Activated T-helper 9 cell treated with anti-CD3 and anti-CD28 coated beads, Interleukin-2, amount 50 U/mL, for 16 hours (primary cell): Measurements from ENCODE around the gene GAS6.
"Not testable (repeated sequence)": the region's sequence is repeated elsewhere in the genome, so short reads cannot be mapped to it uniquely, and the experiment has no call there.

Experiments used
- DNase-seq: peaks from one replicate; pipeline ENCODE4 v3.0.0-alpha.2; 2020; ENCODE audit warnings: low read depth

The GAS6 gene

GRCh38 chr13:113791226-113791625, 72.7 kb downstream of the GAS6 start:
- no peak for DNase-seq

DNA sequence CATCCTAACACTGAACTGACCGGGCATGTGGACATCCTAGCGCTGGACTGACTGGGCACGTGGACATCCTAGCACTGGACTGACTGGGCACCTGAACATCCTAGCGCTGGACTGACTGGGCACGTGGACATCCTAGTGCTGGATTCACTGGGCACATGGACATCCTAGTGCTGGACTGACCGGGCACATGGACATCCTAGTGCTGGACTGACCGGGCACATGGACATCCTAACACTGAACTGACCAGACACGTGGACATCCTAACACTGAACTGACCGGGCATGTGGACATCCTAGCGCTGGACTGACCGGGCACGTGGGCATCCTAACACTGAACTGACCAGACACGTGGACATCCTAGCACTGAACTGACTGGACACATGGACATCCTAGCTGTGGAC, 73.9 kb downstream of the GAS6 start:
- DNase-seq, result not testable (repeated sequence)

GRCh38 chr13:113789167-113789566, 74.7 kb downstream of the GAS6 start:
- DNase-seq, result no peak

DNA sequence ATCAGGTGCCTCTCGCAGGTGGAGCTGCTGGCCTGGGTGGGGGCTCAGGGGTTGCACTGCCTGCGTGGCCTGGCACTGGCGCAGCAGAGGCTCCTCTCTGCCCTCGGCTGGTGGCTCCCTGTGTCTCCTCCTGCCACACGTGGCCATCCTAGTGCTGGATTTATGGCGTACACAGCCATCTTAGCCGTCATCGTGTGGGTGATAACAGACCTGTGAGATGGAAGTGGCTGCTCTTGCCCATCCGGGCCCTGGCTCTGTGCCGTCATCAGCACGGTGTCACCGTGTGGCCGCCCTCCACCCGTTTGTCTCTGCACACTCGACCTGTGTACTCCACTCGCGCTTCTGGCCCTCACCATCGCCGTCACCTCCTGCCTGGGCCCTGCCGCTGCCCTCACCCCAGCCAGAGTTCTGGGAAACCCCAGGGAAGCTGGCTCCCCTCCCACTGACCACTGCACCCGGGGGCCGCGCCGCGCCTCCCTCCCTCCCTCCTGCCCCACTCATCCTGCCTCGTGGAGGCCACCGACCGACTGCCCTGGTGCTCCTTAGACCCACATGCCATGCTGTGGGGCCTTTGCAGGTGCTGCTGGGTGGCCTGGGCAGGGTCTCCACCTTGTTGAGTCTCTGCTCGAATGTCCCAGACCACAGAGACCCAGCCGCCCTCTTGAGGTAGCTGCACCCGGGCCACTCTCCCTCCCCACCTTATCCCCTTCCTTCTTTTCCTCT, 75.3 kb downstream of the GAS6 start:
- DNase-seq, result no peak

DNA sequence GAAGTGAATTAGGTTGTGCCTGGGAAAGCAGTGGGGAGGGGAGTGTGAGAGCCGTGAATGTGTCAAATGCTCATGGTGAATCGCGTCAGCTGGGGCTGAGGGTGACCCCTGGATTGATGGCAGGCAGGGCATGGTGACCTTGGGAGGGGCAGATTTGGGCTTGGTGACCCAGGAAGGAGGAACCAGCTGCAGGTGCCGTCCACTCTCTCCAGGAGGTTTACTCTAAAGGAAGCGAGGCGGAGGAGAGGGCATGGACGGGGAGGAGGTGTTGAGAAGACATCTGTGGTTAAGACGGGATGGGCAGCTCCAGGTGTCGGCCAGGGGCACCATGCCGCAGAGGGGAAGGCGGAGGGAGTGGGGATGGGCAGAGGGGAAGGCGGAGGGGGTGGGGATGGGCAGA, 76.2 kb downstream of the GAS6 start:
- DNase-seq, result no peak

DNA sequence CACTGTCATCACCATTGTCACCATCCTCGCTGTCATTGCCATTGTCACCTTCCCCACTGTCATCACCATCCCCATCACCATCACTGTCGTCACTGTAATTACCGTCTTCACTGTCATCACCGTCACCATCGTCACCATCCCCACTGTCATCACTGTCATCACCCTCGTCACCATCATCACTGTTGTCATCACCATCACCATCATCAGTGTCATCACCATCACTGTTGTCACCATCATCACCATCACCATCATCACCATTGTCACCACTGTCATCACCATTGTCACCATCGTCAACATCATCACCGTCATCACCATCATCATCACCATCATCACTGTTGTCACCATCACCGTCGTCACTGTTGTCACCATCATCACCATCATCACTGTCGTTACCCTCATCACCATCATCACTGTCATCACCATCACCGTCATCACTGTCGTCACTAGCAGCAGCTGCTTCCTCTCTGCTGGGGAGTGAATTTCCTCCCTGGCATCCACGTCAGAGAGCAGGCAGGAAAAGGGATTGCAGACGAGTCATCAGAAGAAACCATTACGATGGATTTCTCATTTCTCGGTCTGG, 77.5 kb downstream of the GAS6 start:
- no peak for DNase-seq

DNA sequence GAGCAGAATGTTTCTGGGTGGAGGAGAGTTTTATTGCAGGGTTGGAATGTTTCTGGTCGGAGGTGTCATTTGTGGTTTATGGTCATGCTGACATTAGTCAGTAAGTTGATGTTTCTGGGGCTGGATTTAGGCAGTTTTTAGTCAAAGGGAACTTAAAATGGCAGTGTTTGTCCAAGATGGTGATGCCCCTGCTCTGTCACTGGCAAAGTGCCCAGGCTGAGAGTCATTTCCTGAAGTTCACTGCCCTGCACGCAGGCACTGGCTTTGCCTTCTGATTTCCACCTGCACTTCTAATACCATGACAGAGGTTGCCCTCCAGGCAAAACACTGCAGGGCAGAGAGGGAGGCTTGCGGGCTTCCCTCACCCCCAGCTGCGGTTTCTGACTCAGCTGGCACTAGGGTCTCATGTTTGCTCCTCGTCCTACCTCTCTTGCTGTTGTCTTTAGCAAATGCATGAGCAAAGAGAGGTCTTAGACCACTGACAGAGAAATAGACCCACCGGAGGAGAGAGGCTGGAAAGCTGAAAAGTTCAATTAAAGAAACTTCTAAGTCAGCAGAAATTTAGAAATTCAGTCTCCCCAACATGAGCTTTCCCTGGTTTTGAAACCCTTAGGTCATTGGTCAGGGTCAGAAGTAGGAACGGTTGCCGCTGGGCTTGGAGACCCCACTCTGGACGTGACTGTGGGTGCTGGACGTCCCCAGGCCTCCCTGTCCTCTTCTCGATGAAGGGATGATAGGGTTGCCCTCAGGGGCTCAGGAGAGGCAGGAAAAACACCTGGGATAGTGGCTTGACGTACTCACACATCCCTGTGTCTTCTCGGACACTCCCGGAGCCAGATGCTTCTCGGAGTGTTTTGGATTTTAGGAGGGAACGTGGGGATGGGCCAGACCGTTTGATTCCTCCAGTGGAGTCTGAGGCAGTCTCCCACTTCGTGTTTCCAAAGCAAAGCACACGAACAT, 78.5 kb downstream of the GAS6 start:
- no peak for DNase-seq

DNA sequence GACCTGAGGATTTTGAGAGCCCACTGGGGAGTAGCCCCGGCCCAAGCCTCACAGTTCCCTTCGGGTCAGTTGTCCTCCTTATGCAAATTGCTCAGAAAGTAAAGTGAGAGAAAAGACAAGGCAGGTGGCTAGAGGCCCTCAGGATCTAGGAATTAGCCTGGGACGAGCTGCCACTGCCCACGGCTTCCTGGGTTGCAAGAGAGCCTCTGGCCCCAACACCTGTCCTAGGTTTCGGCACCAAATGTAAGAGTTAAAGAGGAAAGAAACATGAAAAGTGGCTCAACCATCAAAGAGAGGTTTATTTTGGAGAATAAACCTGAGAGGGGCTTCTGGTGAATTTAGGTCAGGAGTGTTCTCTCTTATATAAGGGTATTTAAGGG, 79.2 kb downstream of the GAS6 start:
- no peak for DNase-seq

DNA sequence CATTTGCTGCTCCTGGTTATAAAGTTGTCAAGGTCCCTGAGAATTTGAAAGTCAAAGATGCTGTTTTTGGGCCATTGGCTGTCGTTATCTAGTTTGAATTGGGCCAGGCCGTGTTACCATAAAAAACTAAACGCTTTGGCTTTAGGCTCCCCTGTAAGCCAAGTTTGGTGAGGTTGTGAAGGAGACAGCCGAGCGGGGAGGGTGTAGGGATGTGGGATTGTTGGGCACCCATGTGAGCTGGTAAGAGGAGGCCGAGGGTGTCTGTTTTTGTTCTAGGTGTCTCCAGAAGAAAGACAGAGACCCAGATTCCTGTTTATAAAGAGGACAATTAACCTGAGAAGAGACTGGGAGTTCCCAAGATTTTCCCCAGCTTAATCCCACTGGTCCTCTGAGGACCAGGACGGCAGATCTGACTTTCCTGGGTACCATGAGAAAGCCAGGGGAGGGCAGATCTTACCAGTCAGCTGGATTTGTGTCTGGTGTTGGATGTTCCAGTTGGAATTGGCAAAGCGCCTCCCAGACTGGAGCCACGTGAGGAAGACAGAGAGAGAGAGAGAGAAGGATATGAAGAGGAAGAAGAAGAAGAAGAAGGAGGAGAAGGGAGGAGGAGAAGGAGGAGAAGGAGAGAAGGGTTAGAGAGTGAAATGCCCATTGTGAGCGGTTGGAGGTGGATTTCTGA, 79.8 kb downstream of the GAS6 start:
- no peak for DNase-seq

GRCh38 chr13:113783200-113783881, 80.5 kb downstream of the GAS6 start:
- DNase-seq, result no peak

- no peak for DNase-seq
These were observed 81.4 kb downstream of the GAS6 start for GRCh38 chr13:113782472-113782871.

DNA sequence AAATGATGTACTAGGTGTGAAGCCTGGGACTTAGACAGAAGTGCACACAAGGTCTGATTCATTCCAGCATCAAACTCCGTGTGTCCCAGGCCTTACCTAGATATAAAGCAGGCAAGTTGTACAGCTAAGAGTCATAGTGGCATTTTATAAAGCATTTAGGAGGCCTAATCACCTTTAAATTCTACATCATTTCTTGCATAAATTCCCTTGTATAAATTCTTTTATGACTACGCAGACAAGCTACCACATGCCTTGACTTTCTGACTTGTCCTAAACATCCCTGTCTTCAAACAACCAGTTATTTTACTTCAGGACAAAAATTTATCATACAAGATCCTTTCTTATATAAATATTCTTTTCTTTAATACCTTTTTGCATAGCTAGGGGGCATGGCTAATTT, 82.3 kb downstream of the GAS6 start:
- no peak for DNase-seq

DNA sequence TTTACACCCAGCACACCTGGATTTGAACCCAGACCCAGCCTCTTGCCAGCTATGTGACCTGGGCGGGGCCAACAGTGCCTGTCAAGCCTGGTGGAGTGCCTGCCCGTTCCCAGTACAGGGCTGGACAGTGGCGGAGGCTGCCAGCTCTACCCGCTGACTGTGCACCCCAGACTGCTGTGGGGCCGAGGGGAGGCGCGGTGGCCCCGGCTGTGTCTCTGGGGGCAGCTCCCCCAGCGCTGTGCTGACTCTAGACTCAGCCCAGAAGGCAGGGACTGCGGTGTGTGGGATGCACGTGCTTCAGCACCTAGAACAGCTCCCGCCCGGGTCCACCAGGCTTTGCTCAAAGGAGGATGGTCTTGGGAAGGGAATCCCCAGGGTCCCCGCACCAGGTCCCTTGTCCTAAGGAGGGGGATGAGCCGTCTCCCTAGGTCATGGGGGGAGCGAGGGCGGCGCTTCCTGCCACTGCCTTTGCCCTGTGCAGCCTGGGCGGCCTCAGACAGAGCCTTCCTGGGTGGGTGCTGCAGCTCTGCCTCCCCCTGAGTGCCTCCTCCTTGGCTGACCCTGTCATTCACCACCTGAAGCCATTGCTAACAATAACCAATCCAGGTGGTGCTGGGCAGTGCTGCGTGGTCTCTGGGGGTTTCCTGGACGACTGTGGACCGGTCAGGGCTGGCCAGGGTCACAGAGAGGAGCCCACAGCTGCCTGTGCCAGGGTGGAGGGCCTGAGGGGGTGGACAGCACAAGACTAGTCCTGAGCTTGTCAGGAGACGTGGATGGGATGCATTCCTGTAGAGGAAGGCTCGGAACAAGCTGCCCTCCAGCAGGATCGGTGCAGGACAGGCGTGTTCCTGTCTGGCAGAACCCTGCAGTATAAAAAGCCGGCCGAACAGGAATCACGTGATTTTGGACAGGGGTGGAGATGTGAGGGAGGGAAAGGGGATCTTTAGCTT, 86.3 kb downstream of the GAS6 start:
- DNase-seq, result no peak

DNA sequence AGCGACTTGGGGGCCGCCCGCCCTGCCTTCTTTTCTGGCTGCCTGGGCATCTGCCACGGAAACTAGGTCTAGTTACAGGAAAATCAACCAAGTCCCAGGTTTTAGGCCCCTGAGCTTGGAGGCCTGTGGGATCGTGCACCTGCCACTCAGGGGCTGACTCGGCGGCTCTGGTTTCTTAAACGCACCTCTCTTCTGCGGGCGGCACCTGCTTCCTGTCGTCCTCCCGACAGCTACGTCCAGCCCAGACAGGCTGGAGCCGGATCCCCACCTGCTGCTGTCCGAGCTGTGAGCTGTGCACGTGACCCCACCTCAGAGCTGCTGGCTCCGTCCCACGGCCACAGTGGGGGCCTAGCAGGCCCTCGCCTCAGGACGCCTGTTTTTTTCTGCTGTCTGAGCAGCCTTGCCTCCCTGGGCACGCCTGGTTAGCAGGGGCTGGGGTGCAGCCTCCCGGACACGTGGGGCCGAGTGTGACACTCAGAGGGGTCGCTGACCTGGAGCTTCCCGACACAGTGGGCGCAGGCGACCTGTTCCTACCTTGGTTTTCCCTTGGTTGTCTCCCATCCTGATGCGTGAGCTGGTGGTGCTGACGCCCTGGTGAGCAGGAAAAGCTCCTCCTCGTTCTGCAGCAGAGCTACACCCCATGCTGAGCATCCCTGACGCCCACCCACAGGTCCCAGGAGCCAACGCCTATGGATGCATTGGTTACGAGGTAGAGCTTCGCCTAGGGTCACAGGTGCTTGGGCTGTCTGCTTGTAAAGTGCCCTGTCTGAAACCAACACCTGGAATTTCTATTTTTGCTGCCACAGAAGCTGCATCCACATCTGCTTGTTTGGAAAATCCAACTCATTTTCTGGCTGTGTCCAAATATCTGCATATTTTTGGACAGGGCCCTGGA, 87.4 kb downstream of the GAS6 start:
- no peak for DNase-seq

GRCh38 chr13:113775451-113776145, 88.3 kb downstream of the GAS6 start:
- DNase-seq, result no peak

DNA sequence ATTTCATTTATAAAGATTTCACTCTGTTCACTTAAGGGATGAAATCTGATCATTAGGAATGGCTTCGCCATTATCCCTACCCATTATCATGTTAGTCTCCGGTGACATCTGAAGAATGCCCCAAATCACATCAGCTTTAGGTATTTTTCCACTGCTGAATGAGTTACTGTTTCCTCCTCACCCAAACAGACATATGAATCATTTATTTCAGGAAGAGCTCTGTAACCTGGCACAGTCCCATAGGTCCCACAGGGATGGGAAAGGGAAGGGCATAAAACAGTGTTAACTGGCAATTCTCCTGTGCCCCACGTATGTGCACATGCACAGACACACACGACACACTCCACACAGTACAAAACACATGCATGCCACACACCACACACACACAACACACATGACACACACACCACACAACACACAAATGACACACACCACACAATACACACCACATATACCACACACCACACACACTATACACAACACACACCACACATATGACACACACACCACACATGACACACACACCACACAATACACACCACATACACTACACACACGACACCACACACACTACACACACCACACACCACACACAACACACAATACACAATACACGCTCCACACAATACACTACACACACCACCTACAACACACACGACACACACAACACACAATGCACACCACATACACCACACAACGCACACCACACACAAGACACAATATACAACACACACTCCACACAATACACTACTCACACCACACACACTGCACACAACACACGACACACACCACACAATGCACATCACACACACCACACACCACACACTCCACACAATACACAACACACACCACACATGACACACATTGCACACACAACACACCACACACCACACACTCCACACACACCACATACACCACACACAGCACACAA, 89.4 kb downstream of the GAS6 start:
- no peak for DNase-seq

GRCh38 chr13:113771709-113772331, 92.1 kb downstream of the GAS6 start:
- DNase-seq, result no peak
